Prostate gland (tissue), 2 donors: Measurements from ENCODE around the gene CCSAP. TPM values are rescaled to one million over a fixed set of nuclear protein-coding genes. Genes with fewer than 3 reads are reported as not detected.

Source experiments
- DNase-seq: peaks from one replicate; pipeline ENCODE4 v3.0.0-alpha.2; 2019; ENCODE audit warnings: low spot score
- H3K27ac ChIP-seq, 2 donors: fragments of 200-600 bp; sonication (generic); 2 replicates each; pipeline ENCODE4 v1.5.1; 2017 to 2019
- H3K27me3 ChIP-seq: fragments of 200-600 bp; sonication (generic); replicated peaks from 2 replicates; pipeline ENCODE4 v1.5.1; 2019; ENCODE audit not compliant: insufficient read depth
- H3K36me3 ChIP-seq, 2 donors: fragments of 200-600 bp; sonication (generic); 1 replicate in 1 of 2; 2 replicates in 1 of 2; pipeline versions ENCODE4 v1.5.1 to v1.8.1; 2017 to 2019
- H3K4me1 ChIP-seq: fragments of 200-600 bp; sonication (generic); replicated peaks from 2 replicates; pipeline ENCODE4 v1.5.1; 2019
- H3K4me3 ChIP-seq, 2 donors: fragments of 200-600 bp; sonication (generic); 2 replicates each; pipeline ENCODE4 v1.5.1; 2017 to 2019
- H3K9me3 ChIP-seq: fragments of 200-600 bp; sonication (generic); 2 replicates; pipeline ENCODE4 v1.5.1; 2017
- POLR2A ChIP-seq: fragments of 450-650 bp; IDR thresholded peaks from one replicate; pipeline ENCODE4 v1.6.1; 2016; ENCODE audit warnings: antibody characterized with exemption, mild to moderate bottlenecking
- POLR2AphosphoS5 ChIP-seq: sonication (generic); formaldehyde crosslinking; IDR thresholded peaks from one replicate; pipeline ENCODE4 v1.6.1; 2017; ENCODE audit warnings: antibody characterized with exemption
- WGBS: methylation state at CpG from one replicate; pipeline ENCODE4 v1.1.5; 2018; 5-methylcytosine and 5-hydroxymethylcytosine counted together
- intact Hi-C: fragments of 100-400 bp; cut with DNase I; formaldehyde crosslinking; loops from one replicate; pipeline ENCODE4 v1.14.2; 2022
- total RNA-seq, 2 donors: library from RNA; depleted of rRNA; stranded (reverse); fragments of >200 nt; gene quantifications; one replicate each; pipeline ENCODE4 v1.1.0, GENCODE V29; 2016
- TF ChIP-seq, protein P1 (sequence below), 4 experiments: fragments of 200-600 bp in 2 of 4; fragments of 450-650 bp in 2 of 4; sonication (generic) in 2 of 4; IDR thresholded peaks; 1 replicate in 3 of 4; 2 replicates in 1 of 4; pipeline ENCODE4 v1.5.1; 2016 to 2019; ENCODE audit warnings: antibody characterized with exemption in 4 of 4, mild to moderate bottlenecking in 2 of 4, moderate library complexity in 2 of 4

Gene CCSAP
- total RNA-seq, 2 donors from 2014 or later, result 5.5 to 6.4 TPM

DNA sequence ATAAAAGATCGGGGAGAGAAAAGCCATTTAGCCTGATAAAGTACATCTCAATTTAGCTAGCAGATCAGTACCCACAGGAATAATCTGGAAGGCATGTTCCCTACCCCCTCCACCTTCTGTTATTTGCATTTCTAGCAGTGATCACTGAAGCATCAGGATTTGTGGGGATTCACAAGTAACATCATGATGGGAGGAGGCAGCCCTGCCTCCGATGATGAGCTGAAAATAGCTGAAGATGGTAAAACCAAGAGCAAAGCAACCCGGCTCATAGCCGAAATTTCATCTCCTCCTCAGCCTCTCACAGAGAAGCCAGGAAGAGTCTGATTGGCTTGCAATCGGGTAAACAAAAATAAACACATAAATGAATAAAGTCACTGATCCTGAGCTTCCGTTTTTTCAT lies 2.4 kb downstream of the CCSAP start:
- Histone ChIP-seq H3K27ac (no peak overlapping the region), H3K4me3 (no peak overlapping the region), H3K27me3 (no peaks in the 10 kb centered on the region), H3K36me3 (no peaks in the 10 kb centered on the region), H3K9me3 (no peaks in the 10 kb centered on the region), H3K4me1 (no peaks in the 10 kb centered on the region)
- 89% methylated on average over 6 of the region's 6 CpGs for WGBS
- no peak for TF ChIP-seq POLR2AphosphoS5
- intact Hi-C loops, result loop anchor here (5.0 kb wide), 1 partner anchor 68 kb away; the partner anchor contains the start of gene RAB4A
- DNase-seq, result no peak

DNA sequence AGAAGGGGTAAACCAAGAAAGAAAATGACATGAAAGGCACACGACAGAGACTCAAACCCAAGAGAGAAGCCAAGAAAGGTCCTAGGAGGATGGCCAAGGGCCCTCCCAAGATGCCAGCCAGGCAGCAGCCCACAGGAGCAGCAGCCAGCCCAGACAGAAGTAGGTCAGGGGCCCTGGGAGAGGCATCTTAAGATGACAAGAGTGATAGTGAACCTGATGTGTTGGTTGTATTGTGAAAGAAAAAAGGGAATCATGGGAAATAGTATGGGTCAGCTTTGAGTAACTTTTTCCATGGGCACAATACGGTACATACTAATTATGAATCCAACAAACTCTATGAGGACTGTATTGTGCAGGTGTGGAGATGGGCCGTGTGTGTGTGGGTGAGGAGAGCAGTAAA lies 3.3 kb downstream of the CCSAP start:
- WGBS, result 90% methylated on average over 3 of the region's 3 CpGs
- H3K36me3 ChIP-seq, result no peaks in the 10 kb centered on the region

DNA sequence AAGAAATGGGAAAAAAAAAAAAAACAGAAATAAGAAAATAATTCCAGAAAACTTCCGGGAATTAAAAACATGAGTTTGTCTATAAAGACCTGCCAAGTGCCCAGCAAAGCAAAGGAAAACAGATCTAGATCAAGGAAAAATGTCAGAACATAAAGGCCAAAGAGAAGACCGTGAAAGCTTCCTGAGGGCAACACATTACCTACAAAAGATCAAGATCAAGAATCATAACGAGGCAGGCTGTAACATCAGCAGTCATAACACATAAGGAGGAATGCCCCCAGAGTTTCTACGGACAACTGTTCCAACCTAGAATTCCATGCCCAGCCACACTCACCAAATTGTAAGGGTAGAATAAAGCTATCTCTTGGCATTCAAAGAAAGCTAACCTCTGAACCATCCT lies 3.8 kb downstream of the CCSAP start:
- 96% methylated on average over 4 of the region's 4 CpGs for WGBS
- H3K4me3 ChIP-seq, result no peak overlapping the region

More for the DNA sequence above, 3.3 kb downstream of the CCSAP start:
- H3K4me3 ChIP-seq, result no peak overlapping the region
- DNase-seq, result no peak
- intact Hi-C loops, result no loop called here
- no peak overlapping the region for H3K27ac ChIP-seq
- no peaks in the 10 kb centered on the region for H3K9me3 ChIP-seq
- H3K27me3 ChIP-seq, result no peaks in the 10 kb centered on the region
- no peaks in the 10 kb centered on the region for H3K4me1 ChIP-seq
- TF ChIP-seq POLR2AphosphoS5 (no peak), POLR2A (no peak)
- TF ChIP-seq, protein P1, sequence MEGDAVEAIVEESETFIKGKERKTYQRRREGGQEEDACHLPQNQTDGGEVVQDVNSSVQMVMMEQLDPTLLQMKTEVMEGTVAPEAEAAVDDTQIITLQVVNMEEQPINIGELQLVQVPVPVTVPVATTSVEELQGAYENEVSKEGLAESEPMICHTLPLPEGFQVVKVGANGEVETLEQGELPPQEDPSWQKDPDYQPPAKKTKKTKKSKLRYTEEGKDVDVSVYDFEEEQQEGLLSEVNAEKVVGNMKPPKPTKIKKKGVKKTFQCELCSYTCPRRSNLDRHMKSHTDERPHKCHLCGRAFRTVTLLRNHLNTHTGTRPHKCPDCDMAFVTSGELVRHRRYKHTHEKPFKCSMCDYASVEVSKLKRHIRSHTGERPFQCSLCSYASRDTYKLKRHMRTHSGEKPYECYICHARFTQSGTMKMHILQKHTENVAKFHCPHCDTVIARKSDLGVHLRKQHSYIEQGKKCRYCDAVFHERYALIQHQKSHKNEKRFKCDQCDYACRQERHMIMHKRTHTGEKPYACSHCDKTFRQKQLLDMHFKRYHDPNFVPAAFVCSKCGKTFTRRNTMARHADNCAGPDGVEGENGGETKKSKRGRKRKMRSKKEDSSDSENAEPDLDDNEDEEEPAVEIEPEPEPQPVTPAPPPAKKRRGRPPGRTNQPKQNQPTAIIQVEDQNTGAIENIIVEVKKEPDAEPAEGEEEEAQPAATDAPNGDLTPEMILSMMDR (IDR thresholded peaks at IDR 0.05), result no peak

DNA sequence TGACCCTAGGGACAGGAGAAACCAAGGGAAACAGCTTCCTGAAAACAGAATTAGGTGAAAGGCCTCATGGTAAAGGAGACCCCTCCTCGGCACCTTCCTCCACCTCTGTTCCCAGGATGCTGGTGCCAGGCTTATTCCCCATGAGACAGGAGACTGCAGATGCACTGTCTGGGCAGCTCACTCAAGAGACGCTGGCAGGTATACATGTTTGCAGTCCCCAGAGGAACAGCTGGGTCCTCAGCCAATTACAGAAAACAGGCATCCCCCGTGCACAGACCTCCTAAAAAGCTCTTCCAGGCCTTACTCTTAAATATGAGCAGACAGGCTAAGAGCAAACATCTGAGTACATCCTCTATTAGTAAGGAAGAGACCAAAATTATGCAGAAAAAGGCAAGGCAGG lies 6.5 kb downstream of the CCSAP start:
- DNase-seq, result no peak
- H3K4me1 ChIP-seq, result no peaks in the 10 kb centered on the region
- no peaks in the 10 kb centered on the region for H3K27me3 ChIP-seq
- TF ChIP-seq POLR2A (no peak), POLR2AphosphoS5 (no peak)
- TF ChIP-seq, protein P1 (IDR thresholded peaks at IDR 0.05), result no peak
- H3K36me3 ChIP-seq, result no peaks in the 10 kb centered on the region
- H3K9me3 ChIP-seq, result no peaks in the 10 kb centered on the region
- no peak overlapping the region for H3K27ac ChIP-seq
- 59% methylated on average over 3 of the region's 3 CpGs for WGBS
- intact Hi-C loops, result no loop called here
- H3K4me3 ChIP-seq, result no peak overlapping the region

More for the DNA sequence above, 3.8 kb downstream of the CCSAP start:
- H3K36me3 ChIP-seq, result no peaks in the 10 kb centered on the region
- DNase-seq, result no peak
- no peaks in the 10 kb centered on the region for H3K9me3 ChIP-seq
- TF ChIP-seq, protein P1 (IDR thresholded peaks at IDR 0.05), result no peak
- TF ChIP-seq POLR2A (no peak), POLR2AphosphoS5 (no peak)
- no peaks in the 10 kb centered on the region for H3K27me3 ChIP-seq
- intact Hi-C loops, result no loop called here
- H3K4me1 ChIP-seq, result no peaks in the 10 kb centered on the region
- H3K27ac ChIP-seq, result no peak overlapping the region

DNA sequence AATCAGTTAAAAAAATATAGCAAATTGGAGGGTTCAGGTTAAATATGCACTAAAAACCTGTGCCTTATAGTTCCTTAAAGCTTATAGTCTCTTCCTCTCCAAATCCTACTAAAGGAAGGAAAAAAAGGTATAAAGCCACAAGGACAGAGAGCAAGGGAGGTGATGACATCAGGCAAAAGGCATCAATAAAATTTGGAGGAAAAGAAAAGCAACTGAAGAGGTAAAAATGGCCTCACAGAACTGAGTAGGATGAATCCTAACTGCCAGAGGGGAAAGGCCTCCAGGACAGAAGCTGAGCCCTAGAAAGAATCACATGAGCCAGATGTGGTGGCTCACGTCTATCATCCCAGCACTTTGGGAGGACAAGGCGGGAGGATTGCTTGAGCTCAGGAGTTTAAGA lies 8.1 kb downstream of the CCSAP start:
- 100% methylated on average over 2 of the region's 2 CpGs for WGBS
- Histone ChIP-seq H3K36me3 (no peaks in the 10 kb centered on the region), H3K9me3 (no peaks in the 10 kb centered on the region), H3K27me3 (no peaks in the 10 kb centered on the region), H3K27ac (no peak overlapping the region), H3K4me1 (no peaks in the 10 kb centered on the region), H3K4me3 (no peak overlapping the region)
- TF ChIP-seq POLR2A (no peak), POLR2AphosphoS5 (no peak)
- TF ChIP-seq, protein P1 (IDR thresholded peaks at IDR 0.05), result no peak
- intact Hi-C loops, result no loop called here
- no peak for DNase-seq
